ENCODE measurements around the gene BIRC3. TPM values are rescaled to one million over a fixed set of nuclear protein-coding genes. Genes with fewer than 3 reads are reported as not detected.
"Not testable (repeated sequence)": the region's sequence is repeated elsewhere in the genome, so short reads cannot be mapped to it uniquely, and the experiment has no call there.

Gene BIRC3
- polyA plus RNA-seq, 3 donors: 3.6 to 9.7 (median 4.3) TPM

GRCh38 chr11:102357116-102357515 is 39.8 kb downstream of the BIRC3 start:
- H3K27ac ChIP-seq (ENCODE audit: low read depth, low read length): no peak overlapping the region

- 78 to 99% (median 84%) methylated on average over 3 of the region's 3 CpGs for WGBS, 3 donors
- H3K27ac ChIP-seq (ENCODE audit: low read depth, low read length): no peak overlapping the region
Measured at GRCh38 chr11:102359372-102359771, 42.1 kb downstream of the BIRC3 start.

GRCh38 chr11:102360681-102361080 is 43.4 kb downstream of the BIRC3 start:
- 62 to 97% (median 95%) methylated on average over 3 of the region's 3 CpGs for WGBS, 3 donors
- no peak overlapping the region for H3K27ac ChIP-seq (ENCODE audit: low read depth, low read length)

GRCh38 chr11:102361086-102362031 is 44.1 kb downstream of the BIRC3 start:
- H3K27ac ChIP-seq (ENCODE audit: low read depth, low read length): no peak overlapping the region
- 97 to 100% (median 98%) methylated on average over 5 of the region's 5 CpGs for WGBS, 3 donors

GRCh38 chr11:102364991-102365390 is 47.7 kb downstream of the BIRC3 start:
- WGBS, 3 donors: 84 to 90% (median 89%) methylated on average over 1 of the region's 1 CpG
- H3K27ac ChIP-seq (ENCODE audit: low read depth, low read length): no peak overlapping the region

GRCh38 chr11:102367364-102367763 is 50.1 kb downstream of the BIRC3 start:
- H3K27ac ChIP-seq (ENCODE audit: low read depth, low read length): no peak overlapping the region
- 24 to 52% (median 51%) methylated on average over 6 of the region's 6 CpGs for WGBS, 3 donors

GRCh38 chr11:102368472-102368871 is 51.2 kb downstream of the BIRC3 start:
- WGBS, 3 donors: 91 to 99% (median 98%) methylated on average over 3 of the region's 3 CpGs
- H3K27ac ChIP-seq (ENCODE audit: low read depth, low read length): no peak overlapping the region

- not testable (repeated sequence) for H3K27ac ChIP-seq (ENCODE audit: low read depth, low read length)
- 49 to 88% (median 83%) methylated on average over 28 to 30 of the region's 31 CpGs for WGBS, 3 donors
Measured at GRCh38 chr11:102374633-102375424, 57.5 kb downstream of the BIRC3 start.

GRCh38 chr11:102375720-102376399 is 58.6 kb downstream of the BIRC3 start:
- H3K27ac ChIP-seq (ENCODE audit: low read depth, low read length): no peak overlapping the region
- 69 to 88% (median 87%) methylated on average over 5 of the region's 5 CpGs for WGBS, 3 donors

- no peak overlapping the region for H3K27ac ChIP-seq (ENCODE audit: low read depth, low read length)
- WGBS, 3 donors: 69 to 94% (median 84%) methylated on average over 2 of the region's 2 CpGs
Measured at GRCh38 chr11:102377891-102378290, 60.6 kb downstream of the BIRC3 start.

- no peak overlapping the region for H3K27ac ChIP-seq (ENCODE audit: low read depth, low read length)
Measured at GRCh38 chr11:102378818-102379217, 61.5 kb downstream of the BIRC3 start.

GRCh38 chr11:102382384-102382783 is 65.1 kb downstream of the BIRC3 start:
- 82 to 91% (median 83%) methylated on average over 3 of the region's 3 CpGs for WGBS, 3 donors
- H3K27ac ChIP-seq (ENCODE audit: low read depth, low read length): no peak overlapping the region

- H3K27ac ChIP-seq (ENCODE audit: low read depth, low read length): no peak overlapping the region
- 82 to 92% (median 86%) methylated on average over 3 of the region's 3 CpGs for WGBS, 3 donors
Measured at GRCh38 chr11:102383839-102384238, 66.6 kb downstream of the BIRC3 start.

- WGBS, 3 donors: 72 to 88% (median 84%) methylated on average over 15 of the region's 15 CpGs
- no peak overlapping the region for H3K27ac ChIP-seq (ENCODE audit: low read depth, low read length)
Measured at GRCh38 chr11:102384419-102385079, 67.3 kb downstream of the BIRC3 start.

- 61 to 77% (median 70%) methylated on average over 5 of the region's 5 CpGs for WGBS, 3 donors
- no peak overlapping the region for H3K27ac ChIP-seq (ENCODE audit: low read depth, low read length)
Measured at GRCh38 chr11:102385085-102386007, 68.1 kb downstream of the BIRC3 start.

GRCh38 chr11:102386136-102386734 is 69.0 kb downstream of the BIRC3 start:
- no peak overlapping the region for H3K27ac ChIP-seq (ENCODE audit: low read depth, low read length)
- WGBS, 3 donors: 85 to 95% (median 91%) methylated on average over 2 of the region's 2 CpGs
